ENCODE measurements around the gene KRTAP5-3.
A peak's percentile ranks its signal among the peaks of the same experiment; 100 is the strongest.

Gene KRTAP5-3

GRCh38 chr11:1642288-1643145 is 34.3 kb upstream of the KRTAP5-3 start:
- no peak for DNase-seq

GRCh38 chr11:1641096-1641495 is 32.8 kb upstream of the KRTAP5-3 start:
- no peak for DNase-seq

GRCh38 chr11:1640076-1640946 is 32.0 kb upstream of the KRTAP5-3 start:
- DNase-seq = peak; percentile 11 to 25

- no peak for DNase-seq
Measured at GRCh38 chr11:1639666-1640065, 31.4 kb upstream of the KRTAP5-3 start.

GRCh38 chr11:1639102-1639620 is 30.9 kb upstream of the KRTAP5-3 start:
- DNase-seq = no peak

- DNase-seq = no peak
Measured at GRCh38 chr11:1638344-1638743, 30.1 kb upstream of the KRTAP5-3 start.

- DNase-seq = no peak
Measured at GRCh38 chr11:1637628-1638027, 29.4 kb upstream of the KRTAP5-3 start.

- no peak for DNase-seq
Measured at GRCh38 chr11:1636291-1636950, 28.2 kb upstream of the KRTAP5-3 start.

GRCh38 chr11:1633864-1634263 is 25.6 kb upstream of the KRTAP5-3 start:
- DNase-seq = no peak

GRCh38 chr11:1632053-1632714 is 23.9 kb upstream of the KRTAP5-3 start:
- no peak for DNase-seq

- DNase-seq = no peak
Measured at GRCh38 chr11:1631066-1631568, 22.9 kb upstream of the KRTAP5-3 start.

GRCh38 chr11:1630271-1630670 is 22.0 kb upstream of the KRTAP5-3 start:
- no peak for DNase-seq

GRCh38 chr11:1629326-1630185 is 21.3 kb upstream of the KRTAP5-3 start, which contains the start of gene KRTAP5-5:
KRTAP5-5 (plus strand) TSS chr11:1629775; CDS start chr11:1629841, 66 bp downstream.
- DNase-seq = no peak

- DNase-seq = peak; percentile 54 to 69
Measured at GRCh38 chr11:1628506-1629325, 20.5 kb upstream of the KRTAP5-3 start.

- DNase-seq = no peak
Measured at GRCh38 chr11:1625541-1625940, 17.3 kb upstream of the KRTAP5-3 start.

GRCh38 chr11:1624621-1625020 is 16.4 kb upstream of the KRTAP5-3 start:
- DNase-seq = no peak

- DNase-seq = no peak
Measured at GRCh38 chr11:1623716-1624115, 15.5 kb upstream of the KRTAP5-3 start.

GRCh38 chr11:1622086-1622485 is 13.8 kb upstream of the KRTAP5-3 start, which contains the start of gene KRTAP5-4:
KRTAP5-4 (minus strand) TSS chr11:1622138; CDS start chr11:1622093, 45 bp downstream.
- no peak for DNase-seq

GRCh38 chr11:1619449-1619848 is 11.2 kb upstream of the KRTAP5-3 start:
- DNase-seq = peak; percentile 22 to 49

- no peak for DNase-seq
Measured at GRCh38 chr11:1618231-1618630, 10.0 kb upstream of the KRTAP5-3 start.
